ENCODE results near the gene RNF31.
A peak's percentile ranks its signal among the peaks of the same experiment; 100 is the strongest.

The RNF31 gene

GRCh38 chr14:24159777-24160498, 12.6 kb downstream of the RNF31 start:
- DNase-seq (ENCODE audit: low read depth in 3 of 3): no peak

DNA sequence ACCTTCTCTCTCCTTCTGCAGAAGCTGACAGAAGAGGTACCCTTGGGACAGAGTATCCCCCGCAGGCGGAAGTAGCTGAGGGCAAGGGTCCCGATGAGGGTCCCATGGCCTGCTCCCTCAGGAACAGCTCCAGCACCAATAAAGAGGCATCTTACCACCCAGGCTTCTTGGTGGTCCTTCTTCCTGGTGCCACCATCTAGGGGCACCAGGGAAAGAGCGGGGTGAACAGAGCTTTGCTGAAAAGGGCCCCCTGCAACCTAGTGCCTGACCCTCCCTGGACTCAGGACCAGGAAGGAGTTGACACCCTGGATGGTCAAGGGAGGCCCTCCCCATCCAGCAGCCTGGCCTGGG, 13.2 kb downstream of the RNF31 start:
- DNase-seq (ENCODE audit: low read depth in 3 of 3): no peak

- peak; percentile 95 to 99 (median 97) for DNase-seq (ENCODE audit: low read depth in 3 of 3)
Observed at GRCh38 chr14:24160850-24161804, 13.8 kb downstream of the RNF31 start, which contains the start of gene IRF9. Gene IRF9, plus strand, starts transcription at chr14:24161265. Its CDS starts 880 bp downstream, at chr14:24162145.

- DNase-seq (ENCODE audit: low read depth in 3 of 3): no peak
Observed at GRCh38 chr14:24162093-24162492, 14.8 kb downstream of the RNF31 start.

DNA sequence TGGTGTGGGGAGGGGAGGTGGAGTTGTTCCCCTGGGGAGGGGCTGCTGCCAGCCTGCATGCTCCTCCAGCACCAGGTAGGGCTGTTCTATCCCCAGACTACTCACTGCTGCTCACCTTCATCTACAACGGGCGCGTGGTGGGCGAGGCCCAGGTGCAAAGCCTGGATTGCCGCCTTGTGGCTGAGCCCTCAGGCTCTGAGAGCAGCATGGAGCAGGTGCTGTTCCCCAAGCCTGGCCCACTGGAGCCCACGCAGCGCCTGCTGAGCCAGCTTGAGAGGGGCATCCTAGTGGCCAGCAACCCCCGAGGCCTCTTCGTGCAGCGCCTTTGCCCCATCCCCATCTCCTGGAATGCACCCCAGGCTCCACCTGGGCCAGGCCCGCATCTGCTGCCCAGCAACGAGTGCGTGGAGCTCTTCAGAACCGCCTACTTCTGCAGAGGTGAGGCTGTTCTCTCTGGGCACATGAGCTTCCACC, 17.3 kb downstream of the RNF31 start:
- DNase-seq (ENCODE audit: low read depth in 3 of 3): no peak

- no peak for DNase-seq (ENCODE audit: low read depth in 3 of 3)
Observed at GRCh38 chr14:24165785-24166184, 18.5 kb downstream of the RNF31 start.

DNA sequence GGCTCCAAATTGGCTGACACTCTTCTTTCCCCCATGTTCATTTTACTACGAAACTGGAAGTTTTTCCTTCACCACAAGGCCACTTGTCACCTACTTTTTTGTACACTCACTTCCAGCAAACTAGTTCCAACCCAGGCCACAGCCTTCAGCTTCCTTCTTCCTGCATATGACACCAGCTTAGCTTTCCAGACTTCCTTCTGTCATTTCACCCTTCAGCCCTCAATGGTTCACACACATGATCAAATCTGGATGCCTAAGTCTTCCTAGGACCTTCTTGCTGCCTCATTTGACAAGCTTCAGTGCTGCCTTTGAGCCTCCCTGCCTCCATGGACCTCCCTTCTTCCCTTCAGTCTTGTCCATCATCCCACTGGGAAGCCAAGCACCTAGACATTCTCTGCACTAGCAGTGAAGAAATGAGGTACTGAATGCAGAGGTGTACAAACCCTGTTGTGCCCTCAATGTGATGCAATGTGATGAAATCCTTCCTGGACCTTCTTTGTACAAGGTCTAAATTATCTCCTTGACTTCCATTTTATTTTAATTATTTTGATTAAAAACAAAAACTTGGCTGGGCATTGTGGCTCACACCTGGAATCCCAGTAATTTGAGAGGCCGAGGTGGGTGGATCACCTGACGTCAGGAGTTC, 20.3 kb downstream of the RNF31 start:
- no peak for DNase-seq (ENCODE audit: low read depth in 3 of 3)

GRCh38 chr14:24171422-24172260, 24.3 kb downstream of the RNF31 start, which contains the start of gene REC8:
Gene REC8, plus strand, starts transcription at chr14:24172080. Its CDS starts 473 bp downstream, at chr14:24172553.
- DNase-seq (ENCODE audit: low read depth in 3 of 3): peak; percentile 34 to 42 (median 38)

GRCh38 chr14:24172261-24172860, 25.1 kb downstream of the RNF31 start:
- no peak for DNase-seq (ENCODE audit: low read depth in 3 of 3)

- DNase-seq (ENCODE audit: low read depth in 3 of 3): no peak
Observed at GRCh38 chr14:24172871-24173281, 25.6 kb downstream of the RNF31 start.

GRCh38 chr14:24176599-24176998, 29.3 kb downstream of the RNF31 start:
- DNase-seq (ENCODE audit: low read depth in 3 of 3): no peak

DNA sequence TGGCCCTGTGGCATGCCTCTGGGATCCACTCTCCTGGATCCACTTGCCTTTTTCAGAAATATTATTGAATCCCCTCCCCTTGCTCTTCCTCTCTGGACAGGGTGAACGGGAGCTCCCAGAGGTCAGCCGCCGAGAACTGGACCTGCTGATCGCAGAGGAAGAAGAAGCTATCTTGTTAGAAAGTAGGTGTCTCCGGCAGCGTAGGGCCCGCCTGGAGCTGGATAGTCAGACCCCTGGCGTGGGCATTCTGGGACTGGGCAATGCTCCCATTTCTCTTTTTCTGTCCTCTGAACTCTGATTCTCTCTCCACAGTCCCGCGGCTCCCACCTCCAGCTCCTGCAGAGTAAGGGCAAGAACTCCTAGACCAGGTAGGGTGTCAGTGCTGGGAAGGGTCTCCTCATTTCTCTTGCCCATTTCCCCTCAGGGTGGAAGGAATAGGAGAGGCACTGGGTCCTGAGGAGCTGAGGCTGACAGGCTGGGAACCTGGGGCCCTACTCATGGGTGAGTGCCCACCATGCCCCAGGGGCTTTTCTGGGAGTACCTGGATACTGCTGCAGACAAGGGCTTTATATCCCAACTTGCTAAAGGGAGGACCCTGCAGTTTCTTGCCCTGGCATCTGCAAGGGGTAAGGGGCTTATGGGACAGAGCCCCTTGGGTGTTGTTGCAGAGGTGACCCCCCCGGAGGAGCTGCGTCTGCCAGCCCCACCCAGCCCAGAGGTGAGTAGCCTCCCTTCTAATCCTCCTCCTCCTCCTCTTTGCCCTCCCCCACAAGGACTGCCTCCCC, 29.9 kb downstream of the RNF31 start:
- DNase-seq (ENCODE audit: low read depth in 3 of 3): no peak

GRCh38 chr14:24177891-24178290, 30.6 kb downstream of the RNF31 start:
- DNase-seq (ENCODE audit: low read depth in 3 of 3): no peak

GRCh38 chr14:24178399-24179178, 31.3 kb downstream of the RNF31 start:
- no peak for DNase-seq (ENCODE audit: low read depth in 3 of 3)

DNA sequence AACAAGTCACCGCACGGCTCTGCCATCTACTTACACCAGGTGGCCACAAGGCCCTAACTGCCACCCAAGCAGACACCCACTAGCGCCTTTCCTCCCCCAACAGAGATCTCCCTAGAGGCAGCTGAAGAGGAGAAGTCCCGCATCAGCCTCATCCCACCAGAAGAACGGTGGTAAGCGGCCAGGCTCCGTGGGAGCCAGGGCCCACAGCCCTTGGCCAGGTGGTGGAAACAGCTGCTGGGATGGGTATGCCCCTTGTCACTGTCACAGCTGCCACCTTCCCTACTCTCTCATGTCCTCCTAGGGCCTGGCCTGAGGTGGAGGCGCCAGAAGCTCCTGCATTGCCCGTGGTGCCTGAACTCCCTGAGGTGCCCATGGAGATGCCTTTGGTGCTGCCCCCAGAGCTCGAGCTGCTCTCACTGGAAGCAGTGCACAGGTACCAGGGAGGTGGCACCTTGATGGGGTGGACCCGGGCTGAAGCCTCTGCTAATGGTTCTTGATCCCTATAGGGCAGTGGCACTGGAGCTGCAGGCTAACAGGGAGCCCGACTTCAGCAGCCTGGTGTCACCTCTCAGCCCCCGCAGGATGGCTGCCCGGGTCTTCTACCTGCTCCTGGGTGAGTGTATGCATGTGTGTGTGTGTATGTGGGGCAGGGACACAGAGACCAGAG, 32.1 kb downstream of the RNF31 start:
- no peak for DNase-seq (ENCODE audit: low read depth in 3 of 3)

DNA sequence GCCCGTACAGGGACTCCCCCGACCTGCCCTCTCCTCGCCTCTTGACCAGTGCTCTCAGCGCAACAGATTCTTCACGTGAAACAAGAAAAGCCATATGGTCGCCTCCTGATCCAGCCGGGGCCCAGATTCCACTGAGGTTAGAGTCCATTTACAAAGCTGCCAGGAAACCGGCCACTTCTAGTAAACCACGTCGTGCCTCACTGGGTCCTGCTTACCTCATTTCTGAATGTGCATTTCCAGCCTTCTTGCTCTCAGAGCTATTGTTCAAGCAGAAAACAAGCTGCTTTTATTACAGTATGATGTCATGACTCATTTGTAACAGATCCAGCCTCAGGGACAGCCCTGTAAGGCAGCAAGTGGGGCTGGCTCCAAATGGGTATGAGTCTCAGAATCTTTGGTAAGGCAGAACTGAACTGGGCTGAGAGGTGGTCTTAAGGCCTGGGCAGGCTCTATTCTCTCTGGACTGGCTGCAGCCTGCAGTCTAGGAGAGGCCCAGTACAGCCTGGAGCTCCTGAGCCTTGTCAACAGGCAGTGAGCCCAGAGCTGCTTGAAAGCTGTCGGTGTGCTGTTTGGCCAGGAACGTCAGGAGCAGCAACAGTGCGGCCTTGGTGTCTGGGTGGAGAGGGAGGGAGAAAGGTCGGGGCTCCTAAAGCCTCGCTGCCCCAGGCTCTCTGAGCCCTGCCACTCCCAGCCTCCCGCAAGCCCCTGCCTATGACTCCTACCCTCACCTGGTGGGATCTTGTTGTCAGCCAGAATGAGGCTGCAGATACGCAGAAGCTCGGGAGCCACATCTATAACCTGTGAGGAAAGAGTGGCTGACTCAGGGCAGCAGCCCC, 32.9 kb downstream of the RNF31 start:
- no peak for DNase-seq (ENCODE audit: low read depth in 3 of 3)

- no peak for DNase-seq (ENCODE audit: low read depth in 3 of 3)
Observed at GRCh38 chr14:24181371-24182077, 34.2 kb downstream of the RNF31 start.

Data from stimulated activated CD4-positive, alpha-beta T cell treated with anti-CD3 and anti-CD28 coated beads, TNF-alpha, amount 100 ng/mL, for 4 hours (primary cell).